COLO668 (cell line): Measurements from ENCODE around the gene WIPF2.

Source experiments
- DNase-seq: peaks from one replicate; lab custom pipeline; 2025; ENCODE audit not compliant: unreplicated experiment; lab: John Stamatoyannopoulos, UW

The WIPF2 gene

DNA sequence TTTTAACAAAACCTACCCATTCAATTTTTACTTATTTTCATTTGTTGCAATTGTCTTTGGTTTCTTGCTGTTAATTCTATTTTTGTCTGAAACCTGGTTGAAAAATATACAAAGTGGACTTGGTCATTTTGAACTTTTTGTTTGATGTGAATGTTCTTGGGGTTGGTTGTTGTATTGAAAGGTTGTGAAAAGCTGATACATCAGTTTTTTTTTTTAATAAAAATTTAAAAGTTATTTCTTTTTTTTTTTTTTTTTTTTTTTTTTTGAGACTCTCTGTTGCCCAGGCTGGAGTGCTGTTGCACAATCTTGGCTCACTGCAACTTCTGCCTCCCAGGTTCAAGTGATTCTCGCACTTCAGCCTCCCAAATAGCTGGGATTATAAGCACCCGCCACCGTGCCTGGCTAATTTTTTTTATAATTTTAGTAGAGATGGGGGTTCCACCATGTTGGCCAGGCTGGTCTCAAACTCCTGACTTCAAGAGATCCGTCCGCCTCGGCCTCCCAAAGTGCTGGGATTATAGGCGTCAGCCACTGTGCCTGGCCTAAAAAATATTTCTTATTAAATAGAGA is 28.9 kb downstream of the WIPF2 start:
- DNase-seq: no peak

DNA sequence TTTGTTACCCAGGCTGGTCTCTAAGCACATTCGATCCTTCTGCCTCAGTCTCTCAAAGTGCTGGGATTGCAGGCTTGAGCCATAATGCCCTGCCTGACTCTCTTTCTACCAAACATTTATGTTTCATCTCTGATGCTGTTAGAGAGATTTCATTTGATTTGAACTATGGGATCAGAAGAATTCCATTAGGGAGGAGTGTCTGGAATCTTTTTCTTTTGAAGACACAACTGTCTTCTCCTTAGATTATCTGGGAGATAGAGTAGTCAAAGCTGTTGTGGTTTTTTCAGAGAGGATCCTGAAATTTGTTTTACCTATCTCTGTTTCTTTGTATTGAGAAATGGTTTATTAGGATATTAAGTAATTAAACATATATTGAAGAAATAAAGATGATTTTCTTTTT is 29.4 kb downstream of the WIPF2 start:
- no peak for DNase-seq

GRCh38 chr17:40251576-40251975 is 32.5 kb downstream of the WIPF2 start:
- no peak for DNase-seq

DNA sequence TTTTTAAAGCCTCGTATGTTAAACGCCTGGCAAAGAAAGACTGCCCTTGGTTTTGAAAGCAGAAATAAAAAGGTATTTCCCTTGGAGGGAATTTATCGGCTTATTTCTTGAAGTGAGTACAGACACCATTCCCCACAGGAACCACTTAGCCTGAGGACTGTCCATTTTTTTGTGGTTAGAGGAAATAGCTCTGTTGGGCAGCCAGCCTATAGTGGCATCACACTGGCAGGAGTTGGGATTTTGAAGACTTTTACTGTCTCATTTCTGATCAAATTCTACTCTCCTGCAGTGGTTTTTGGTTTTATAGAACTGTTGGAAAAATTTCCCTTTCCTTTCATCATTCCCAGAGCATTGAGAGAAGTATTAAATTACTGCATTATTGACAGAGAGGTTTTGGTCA is 34.5 kb downstream of the WIPF2 start:
- no peak for DNase-seq

- no peak for DNase-seq
Measured at GRCh38 chr17:40259505-40259904, 40.4 kb downstream of the WIPF2 start.

DNA sequence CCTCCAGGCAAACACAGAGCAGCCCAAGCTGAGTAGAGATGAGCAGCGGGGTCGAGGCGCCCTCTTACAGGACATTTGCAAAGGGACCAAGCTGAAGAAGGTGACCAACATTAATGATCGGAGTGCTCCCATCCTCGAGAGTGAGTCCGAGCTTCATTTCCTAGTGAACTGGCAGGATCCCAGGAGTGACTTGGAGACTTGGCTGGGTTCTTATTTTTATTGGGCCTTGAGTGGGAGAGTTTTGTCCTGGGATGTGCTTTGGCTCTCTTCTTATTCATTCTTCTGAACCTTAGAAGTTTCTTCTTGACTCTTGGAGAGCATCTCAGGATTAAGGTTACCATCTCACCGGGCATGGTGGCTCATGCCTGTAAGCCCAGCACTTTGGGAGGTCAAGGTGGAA is 41.4 kb downstream of the WIPF2 start:
- DNase-seq: no peak

- DNase-seq: no peak
Measured at GRCh38 chr17:40264458-40265185, 45.5 kb downstream of the WIPF2 start.

- DNase-seq: no peak
Measured at GRCh38 chr17:40265337-40265736, 46.2 kb downstream of the WIPF2 start.

DNA sequence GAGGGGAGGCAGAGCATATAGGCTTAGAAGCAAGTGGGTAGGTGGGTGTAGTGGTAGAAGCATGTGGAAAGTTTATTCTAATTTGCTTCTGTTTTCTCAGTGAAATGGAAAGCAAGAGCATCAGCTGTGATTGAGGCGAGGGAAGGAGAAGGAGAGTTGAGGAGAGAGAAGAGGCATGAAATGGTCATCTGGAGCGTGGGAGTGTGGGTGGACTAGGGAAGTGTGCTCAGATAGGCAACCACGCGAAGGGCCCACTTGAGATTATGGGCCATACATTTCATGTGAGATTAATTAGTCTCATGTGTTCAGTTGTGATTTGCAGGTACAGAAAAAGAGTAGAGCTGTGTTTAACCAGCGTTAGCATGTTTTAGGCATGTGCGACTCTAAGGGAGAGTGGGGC is 47.8 kb downstream of the WIPF2 start:
- no peak for DNase-seq

DNA sequence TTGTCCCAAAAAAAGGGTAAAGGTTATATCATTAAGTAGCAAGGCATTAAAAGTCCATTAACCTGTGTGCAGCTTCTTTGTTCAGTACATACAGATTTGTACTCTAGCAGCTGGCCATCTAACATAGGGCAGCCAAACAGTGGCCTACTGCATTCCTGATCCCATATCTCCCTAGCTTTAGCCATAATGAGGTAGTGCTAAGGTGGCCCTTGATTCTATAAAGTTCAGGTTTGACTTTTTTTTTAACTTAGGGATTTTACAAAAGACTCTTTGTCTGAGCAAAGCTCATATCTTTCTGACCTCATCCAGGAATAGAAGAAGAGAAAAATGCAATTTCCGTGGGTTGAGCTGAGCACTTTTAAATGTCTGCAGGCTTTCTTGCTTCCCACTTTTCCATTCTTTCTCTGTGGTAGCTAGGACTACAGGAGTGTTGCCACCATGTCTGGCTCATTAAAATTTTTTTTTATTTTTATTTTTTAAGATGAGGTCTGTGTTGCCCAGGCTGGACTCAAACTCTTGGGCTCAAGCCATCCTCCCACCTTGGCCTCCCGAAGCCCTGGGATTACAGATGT is 49.1 kb downstream of the WIPF2 start:
- no peak for DNase-seq

- DNase-seq: no peak
Measured at GRCh38 chr17:40278414-40278813, 59.3 kb downstream of the WIPF2 start.

DNA sequence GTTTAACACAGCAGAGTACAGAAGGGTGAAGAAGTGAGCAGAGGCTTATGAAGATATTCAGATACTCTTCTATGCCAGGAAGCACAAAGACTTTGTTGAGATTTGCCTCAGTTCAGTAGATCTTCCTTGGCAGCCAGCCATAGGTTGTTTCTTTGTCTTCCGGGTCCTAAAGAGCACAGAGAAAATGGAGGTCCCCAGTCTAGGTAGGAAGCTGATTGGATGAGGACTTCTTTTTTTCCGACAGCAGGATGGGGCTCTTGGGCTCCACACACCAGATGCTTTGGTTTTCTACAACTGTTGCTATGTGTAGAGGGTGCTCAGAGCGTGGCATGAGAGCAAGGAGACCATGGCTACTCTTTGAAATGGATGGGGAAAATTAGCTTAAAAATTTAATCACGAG is 60.3 kb downstream of the WIPF2 start:
- no peak for DNase-seq

GRCh38 chr17:40281663-40282062 is 62.6 kb downstream of the WIPF2 start:
- no peak for DNase-seq

GRCh38 chr17:40283662-40284061 is 64.6 kb downstream of the WIPF2 start:
- DNase-seq: no peak

DNA sequence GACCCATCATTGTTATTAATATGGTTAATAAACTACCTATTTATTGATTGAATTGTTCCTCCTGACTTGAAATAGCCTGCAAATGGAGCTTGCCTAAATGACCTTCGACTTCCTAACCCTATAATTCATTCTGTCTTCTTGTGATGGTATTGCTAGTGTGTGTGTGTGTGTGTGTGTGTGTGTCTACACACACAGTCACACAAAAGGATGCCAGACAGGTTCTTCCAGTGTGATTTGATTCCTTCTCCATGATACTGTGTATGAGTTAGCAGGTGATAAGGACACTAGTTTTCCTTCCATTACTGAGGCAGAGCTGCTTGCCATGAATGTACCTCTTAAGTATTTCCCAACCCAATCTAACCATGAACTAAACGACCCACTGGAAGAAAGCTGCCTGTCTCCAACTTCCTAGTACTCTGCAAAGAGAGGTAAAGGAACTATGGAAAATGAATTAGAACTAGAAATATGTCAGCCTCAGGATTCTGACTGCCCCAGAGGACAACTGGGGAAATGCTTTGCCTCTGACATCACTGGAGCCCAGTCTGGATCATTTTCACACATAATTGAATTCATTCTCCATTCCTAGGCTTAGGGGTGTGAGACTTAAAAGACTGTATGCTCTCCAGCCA is 65.1 kb downstream of the WIPF2 start:
- no peak for DNase-seq

DNA sequence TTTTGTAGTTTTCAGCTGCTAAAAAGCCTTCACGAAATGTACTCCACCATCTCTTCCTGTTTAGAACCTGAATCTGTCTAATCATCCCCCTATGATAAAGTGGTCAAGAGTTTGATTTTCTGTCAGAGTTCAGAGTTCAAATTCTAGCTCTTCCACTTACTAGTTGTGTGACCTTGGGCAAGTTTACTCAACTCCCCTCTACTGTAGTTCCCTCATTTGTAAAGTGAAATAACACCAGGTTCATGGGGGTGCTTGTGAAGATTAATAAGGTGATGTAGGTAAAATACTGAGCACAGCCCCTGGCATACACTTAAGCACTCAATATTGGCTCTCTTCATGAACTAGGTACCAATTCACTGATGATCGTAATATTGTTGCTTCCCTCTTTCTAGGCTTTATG is 67.4 kb downstream of the WIPF2 start:
- DNase-seq: no peak

DNA sequence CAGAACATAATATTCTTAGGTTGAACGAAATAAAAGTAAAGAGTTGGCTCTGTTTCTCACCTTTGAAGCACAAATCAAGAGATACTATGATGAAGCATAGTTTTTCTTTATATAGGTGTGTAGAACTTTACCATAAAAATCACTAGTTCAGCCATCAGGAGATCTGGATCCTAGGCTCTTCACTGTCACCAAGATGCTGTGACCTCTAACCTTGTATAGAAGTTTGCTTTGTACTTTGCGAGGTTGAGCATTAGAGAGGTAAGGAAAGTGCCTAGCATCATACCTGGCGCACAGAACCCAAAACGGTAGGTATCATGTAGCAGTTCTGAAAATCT is 68.0 kb downstream of the WIPF2 start:
- no peak for DNase-seq

DNA sequence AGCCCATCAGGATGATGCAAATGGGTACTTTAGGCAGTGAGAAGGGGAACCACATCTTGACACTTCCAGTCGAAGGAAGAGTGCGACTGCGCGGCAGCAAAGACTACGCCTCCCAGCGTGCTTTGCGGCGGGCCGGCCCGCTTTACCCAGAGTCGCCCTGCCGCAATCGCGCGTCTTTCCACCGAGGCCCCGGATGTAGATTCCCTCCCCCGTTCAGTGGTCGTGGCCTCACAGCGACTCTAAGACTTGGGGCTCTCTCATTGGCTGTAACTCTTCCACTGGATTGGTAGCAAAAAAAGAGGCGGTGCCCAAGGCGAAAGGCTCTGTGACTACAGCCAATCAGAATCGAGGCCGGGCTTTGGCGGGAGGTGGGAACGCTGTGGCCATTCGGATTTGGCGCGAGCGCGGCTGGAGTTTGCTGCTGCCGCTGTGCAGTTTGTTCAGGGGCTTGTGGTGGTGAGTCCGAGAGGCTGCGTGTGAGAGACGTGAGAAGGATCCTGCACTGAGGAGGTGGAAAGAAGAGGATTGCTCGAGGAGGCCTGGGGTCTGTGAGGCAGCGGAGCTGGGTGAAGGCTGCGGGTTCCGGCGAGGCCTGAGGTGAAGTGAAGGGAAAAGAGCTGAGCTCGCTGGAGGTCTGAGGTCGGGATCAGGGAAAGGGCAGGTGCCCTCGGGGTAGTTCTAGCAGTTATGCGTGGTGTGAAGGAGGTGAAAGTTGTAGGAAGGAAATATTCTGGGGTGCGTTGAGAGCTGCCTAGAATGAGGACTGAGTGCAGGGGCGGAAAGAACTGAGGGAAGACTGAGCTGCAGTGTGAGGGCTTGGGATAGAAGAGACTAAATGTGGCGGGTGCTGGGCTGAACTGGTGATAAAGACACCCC is 68.6 kb downstream of the WIPF2 start, which contains the start of gene CDC6:
TSS of gene CDC6 (plus strand) at position 386 of the 876 bp plus-strand sequence. CDS start 1,542 bp downstream, outside the sequence.
- DNase-seq: peak; percentile 95

DNA sequence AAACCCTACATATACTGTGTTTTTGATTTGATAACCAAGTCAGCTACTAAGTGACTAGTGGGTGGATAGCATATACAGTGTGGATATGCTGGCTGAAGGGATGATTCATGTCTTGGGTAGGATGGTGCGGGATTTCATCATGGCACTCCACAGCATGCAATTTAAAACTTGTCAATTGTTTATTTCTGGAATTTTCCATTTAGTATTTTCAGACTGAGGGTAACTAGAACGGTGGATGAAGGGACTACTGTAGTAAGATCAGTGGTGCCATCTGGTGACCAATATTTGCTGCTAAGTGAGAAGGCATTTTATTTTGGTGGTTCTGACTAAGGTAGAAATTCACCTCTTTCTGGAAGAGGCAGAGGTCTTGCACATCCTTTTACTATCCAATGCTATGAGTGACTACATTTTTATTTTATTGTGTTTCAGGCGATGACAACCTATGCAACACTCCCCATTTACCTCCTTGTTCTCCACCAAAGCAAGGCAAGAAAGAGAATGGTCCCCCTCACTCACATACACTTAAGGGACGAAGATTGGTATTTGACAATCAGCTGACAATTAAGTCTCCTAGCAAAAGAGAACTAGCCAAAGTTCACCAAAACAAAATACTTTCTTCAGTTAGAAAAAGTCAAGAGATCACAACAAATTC is 71.7 kb downstream of the WIPF2 start:
- DNase-seq: peak; percentile 7

GRCh38 chr17:40291281-40291664 is 72.2 kb downstream of the WIPF2 start:
- DNase-seq: no peak

DNA sequence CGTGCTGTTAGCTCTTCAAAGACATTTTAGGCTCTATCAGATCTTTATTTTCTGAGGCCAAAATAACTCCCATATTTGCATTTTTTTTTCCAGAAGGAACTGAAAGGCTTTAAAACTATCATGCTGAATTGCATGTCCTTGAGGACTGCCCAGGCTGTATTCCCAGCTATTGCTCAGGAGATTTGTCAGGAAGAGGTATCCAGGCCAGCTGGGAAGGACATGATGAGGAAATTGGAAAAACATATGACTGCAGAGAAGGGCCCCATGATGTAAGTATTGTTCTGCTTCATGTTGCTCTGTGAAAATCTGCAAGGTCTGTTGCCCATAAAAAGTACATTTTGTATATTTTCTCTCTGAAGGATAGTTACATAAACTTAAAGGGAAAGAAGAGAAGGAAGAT is 74.3 kb downstream of the WIPF2 start:
- no peak for DNase-seq
